ENCODE measurements around the gene CIAO3.
"Not testable (repeated sequence)": the region's sequence is repeated elsewhere in the genome, so short reads cannot be mapped to it uniquely, and the experiment has no call there.

CIAO3 gene

GRCh38 chr16:708959-709358 lies 31.8 kb downstream of the CIAO3 start:
- no peak for DNase-seq

- no peak for DNase-seq
Measured at GRCh38 chr16:708019-708418, 32.8 kb downstream of the CIAO3 start.

GRCh38 chr16:707062-707538 lies 33.7 kb downstream of the CIAO3 start:
- DNase-seq = peak; percentile 25 to 69 (median 66)

- peak; percentile 41 to 81 (median 79) for DNase-seq
Measured at GRCh38 chr16:706189-707061, 34.4 kb downstream of the CIAO3 start.

- DNase-seq = peak; percentile 88 to 98 (median 92)
Measured at GRCh38 chr16:705431-706188, 35.2 kb downstream of the CIAO3 start, which contains the start of gene FBXL16. TSS of gene FBXL16 (minus strand) at chr16:705801. CDS start at chr16:697405, 8,396 bp downstream.

GRCh38 chr16:704552-705380 lies 36.0 kb downstream of the CIAO3 start:
- DNase-seq = peak in 2 of 3 experiments; percentile 47 to 54

GRCh38 chr16:704047-704446 lies 36.8 kb downstream of the CIAO3 start:
- no peak for DNase-seq

GRCh38 chr16:703406-703805 lies 37.4 kb downstream of the CIAO3 start:
- DNase-seq = no peak

- no peak for DNase-seq
Measured at GRCh38 chr16:702341-702740, 38.5 kb downstream of the CIAO3 start.

- DNase-seq = no peak
Measured at GRCh38 chr16:700684-701584, 39.9 kb downstream of the CIAO3 start.

GRCh38 chr16:698911-699671 lies 41.7 kb downstream of the CIAO3 start:
- no peak for DNase-seq

- peak; percentile 86 to 96 (median 94) for DNase-seq
Measured at GRCh38 chr16:695355-696089, 45.3 kb downstream of the CIAO3 start.

GRCh38 chr16:694863-695354 lies 45.9 kb downstream of the CIAO3 start:
- DNase-seq = no peak

GRCh38 chr16:694187-694862 lies 46.5 kb downstream of the CIAO3 start:
- peak in 2 of 3 experiments; percentile 55 to 59 for DNase-seq

- no peak for DNase-seq
Measured at GRCh38 chr16:693766-694165, 47.0 kb downstream of the CIAO3 start.

GRCh38 chr16:693364-693763 lies 47.4 kb downstream of the CIAO3 start:
- no peak for DNase-seq

- no peak for DNase-seq
Measured at GRCh38 chr16:692356-693108, 48.3 kb downstream of the CIAO3 start.

GRCh38 chr16:691242-691641 lies 49.6 kb downstream of the CIAO3 start:
- not testable (repeated sequence) for DNase-seq

All from NCI-H1417 (cell line).